Measurements from ENCODE around the gene PRPF8. TPM values are rescaled to one million over a fixed set of nuclear protein-coding genes. Genes with fewer than 3 reads are reported as not detected.
A peak's percentile ranks its signal among the peaks of the same experiment; 100 is the strongest.

The PRPF8 gene
- total and polyA plus RNA-seq, 2 of the 8 experiments (the other 6 are each of a cell fraction or from before 2014, with no cell fraction given): 329 to 337 TPM

- H2BK20ac ChIP-seq (ENCODE audit: low read length): no peak overlapping the region
- H3K14ac ChIP-seq (ENCODE audit: insufficient read length): no peak overlapping the region
- ChIA-PET CTCF (ENCODE audit: partially characterized antibody) (interaction anchor here (0.6 to 2.1 kb wide), 7 partner anchors 18 to 365 kb away, joined by 3 to 7 read pairs (median 4); partner anchors contain the start of gene SERPINF1), POLR2A (ENCODE audit: partially characterized antibody) (interaction anchor here (1.3 to 3.1 kb wide), 4 partner anchors 9 to 37 kb away, joined by 4 to 17 read pairs (median 6); partner anchors contain the start of genes SERPINF1 and TLCD2)
- H4K8ac ChIP-seq (ENCODE audit: extremely low read depth, insufficient read depth, low read length): peak overlapping the region; percentile 81; the same call in 1 of the 2 replicates
- H3K79me2 ChIP-seq (ENCODE audit: control insufficient read depth in 1 of 2, insufficient read depth in 2 of 2, low read length in 2 of 2): no peaks in the 10 kb centered on the region; a peak in 1 of 4 replicates
- no peak overlapping the region for H4K91ac ChIP-seq (replicated peaks; ENCODE audit: insufficient read length, low read length)
- no peak overlapping the region for H3K9ac ChIP-seq (replicated peaks in 1 of 4; ENCODE audit: extremely low read depth in 1 of 4, low read depth in 3 of 4, low read length in 3 of 4)
- H3K23me2 ChIP-seq (ENCODE audit: low read depth, low read length): peaks cover 8% of the 10 kb centered on the region; the same call in 1 of the 2 replicates
- H2BK5ac ChIP-seq (ENCODE audit: low read depth, low read length): no peak overlapping the region
- no peak overlapping the region for H2AK5ac ChIP-seq (ENCODE audit: low read depth, low read length)
- H4K20me1 ChIP-seq (replicated peaks in 1 of 2; ENCODE audit: control insufficient read depth in 1 of 2, insufficient read depth in 2 of 2, low read length in 2 of 2): peaks cover 0 to 5% of the 10 kb centered on the region in 2 experiments
- no peak for DNase-seq (ENCODE audit: low read depth in 1 of 2, low spot score in 2 of 2)
- no peak overlapping the region for H3K4me3 ChIP-seq (ENCODE audit: extremely low read depth in 1 of 4, insufficient read depth in 2 of 4, low read depth in 3 of 4, low read length in 4 of 4)
- H3K56ac ChIP-seq (replicated peaks; ENCODE audit: insufficient read length, low read depth, low read length): no peak overlapping the region
- peak overlapping the region; percentile 44 for H3K4ac ChIP-seq (replicated peaks; ENCODE audit: insufficient read length, low read depth, low read length)
- 95% methylated on average over 54 of the region's 54 CpGs; no CpG with 5 or more reads in 1 of the 2 experiments for WGBS, 2 experiments (ENCODE audit: extremely low coverage in 1 of 2, insufficient coverage in 1 of 2, insufficient read length in 1 of 2, insufficient replicate concordance in 2 of 2, low coverage in 1 of 2, low lambda C conversion rate in 2 of 2, missing lambda C conversion rate in 1 of 2)
- FAIRE-seq: no peak
- H3K4me2 ChIP-seq (ENCODE audit: insufficient read depth in 1 of 2, low read depth in 2 of 2, low read length in 2 of 2): peak overlapping the region; percentile 44 to 95; a peak in 3 of 4 replicates
- no peak overlapping the region for H4K5ac ChIP-seq (ENCODE audit: insufficient read length, low read depth, low read length)
- peaks cover 4% of the 10 kb centered on the region; the same call in 1 of the 2 replicates for H3K79me1 ChIP-seq (ENCODE audit: low read depth, low read length)
- no peak overlapping the region for H3K23ac ChIP-seq (ENCODE audit: insufficient read length)
- 0 out of 2 replicates have a peak overlapping the region, but pooled peaks have one; percentile 5 for H2BK12ac ChIP-seq (ENCODE audit: low read depth, low read length)
- H3K18ac ChIP-seq (ENCODE audit: extremely low read depth, low read length): no peak overlapping the region
- H3K27ac ChIP-seq (ENCODE audit: low read depth, low read length): no peak overlapping the region
- peaks cover 0 to 5% (median 3%) of the 10 kb centered on the region in 4 experiments; a peak in 5 of 7 replicates for H3K4me1 ChIP-seq (replicated peaks in 1 of 4; ENCODE audit: control insufficient read depth in 3 of 4, insufficient read depth in 4 of 4, low read length in 3 of 4)
- no peak overlapping the region for H2AFZ ChIP-seq (ENCODE audit: low read length)
- H3K9me3 ChIP-seq (ENCODE audit: insufficient read depth in 2 of 2, low read depth in 1 of 2, low read length in 1 of 2): no peaks in the 10 kb centered on the region
- H3K36me3 ChIP-seq (ENCODE audit: control insufficient read depth in 2 of 4, insufficient read depth in 4 of 4, low read length in 3 of 4): no peaks in the 10 kb centered on the region; a peak in 3 of 8 replicates
- no peak overlapping the region for H2BK15ac ChIP-seq (ENCODE audit: low read length)
- H2BK120ac ChIP-seq (replicated peaks; ENCODE audit: low read depth, low read length): no peak overlapping the region
- H3K27me3 ChIP-seq (replicated peaks in 1 of 4; ENCODE audit: control insufficient read depth in 3 of 4, extremely low read depth in 1 of 4, insufficient read depth in 3 of 4, low read length in 3 of 4): 0 out of 7 replicates have a peak, but pooled peaks cover 0 to 2% (median 0%) of the 10 kb centered on the region in 4 experiments
- TF ChIP-seq RFX5 (IDR thresholded peaks at IDR 0.05; ENCODE audit: borderline replicate concordance, low read depth, low read length): no peak
Observed at GRCh38 chr17:1725642-1726511, 41.2 kb upstream of the PRPF8 start.
